ENCODE results near the gene NQO1. TPM values are rescaled to one million over a fixed set of nuclear protein-coding genes. Genes with fewer than 3 reads are reported as not detected.

The NQO1 gene
- total and polyA plus RNA-seq, 3 experiments from 2014 or later: 3.1 to 16.9 (median 16.0) TPM

DNA sequence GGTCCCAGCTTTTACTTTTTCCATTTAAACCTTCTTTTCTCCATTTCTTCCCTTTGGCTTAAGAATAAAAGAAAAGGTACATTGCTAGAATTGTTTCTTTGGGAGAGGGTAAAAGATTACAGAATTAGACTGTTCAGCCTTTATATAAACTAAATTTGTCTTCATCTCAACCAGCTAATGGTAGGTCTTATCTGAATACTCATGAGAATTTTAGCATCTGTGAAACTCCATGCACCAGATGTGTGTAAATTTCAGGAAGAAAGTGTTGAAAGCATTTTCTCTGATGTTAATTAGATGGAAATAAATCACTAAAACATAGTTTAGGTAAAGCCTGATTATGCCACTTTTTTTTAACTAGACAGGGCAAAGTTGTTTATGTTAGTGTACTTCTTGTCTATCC, 24.9 kb downstream of the NQO1 start:
- H3K36me3 ChIP-seq (ENCODE audit: insufficient read depth, low read length): peaks cover 5% of the 10 kb centered on the region
- no peaks in the 10 kb centered on the region for H3K27me3 ChIP-seq (ENCODE audit: insufficient read depth, low read length, poor library complexity, severe bottlenecking)
- H3K4me1 ChIP-seq (ENCODE audit: insufficient read depth, low read length): no peaks in the 10 kb centered on the region
- ChIA-PET POLR2A (no interaction called here), CTCF (no interaction called here)
- Mint-ChIP-seq H3K4me3 (no peak overlapping the region), H3K9me3 (no peaks in the 10 kb centered on the region), H3K27me3 (no peaks in the 10 kb centered on the region), H3K36me3 (peaks cover 0 to 46% (median 2%) of the 10 kb centered on the region in 3 donors), H3K27ac (peak overlapping the region in 2 of 8 donors; percentile 61 to 63), H3K4me1 (peaks cover 0 to 4% (median 0%) of the 10 kb centered on the region in 3 donors)
- no peak overlapping the region for H3K4me3 ChIP-seq (ENCODE audit: low read length)
- H3K27ac ChIP-seq (ENCODE audit: low read depth, low read length): no peak overlapping the region
- DNase-seq: no peak
- H3K9me3 ChIP-seq (ENCODE audit: low read length): no peaks in the 10 kb centered on the region

GRCh38 chr16:69699915-69700314, 26.4 kb downstream of the NQO1 start:
- Mint-ChIP-seq H3K9me3 (no peaks in the 10 kb centered on the region), H3K4me1 (peaks cover 0 to 4% (median 0%) of the 10 kb centered on the region in 3 donors), H3K36me3 (peaks cover 0 to 59% (median 8%) of the 10 kb centered on the region in 3 donors), H3K27me3 (no peaks in the 10 kb centered on the region), H3K4me3 (no peak overlapping the region), H3K27ac (peak overlapping the region in 3 of 8 donors; percentile 1 to 78 (median 63))
- ChIA-PET POLR2A (no interaction called here), CTCF (interaction anchor here (1.0 to 1.7 kb wide), 4 partner anchors 9 to 55 kb away, joined by 3 to 5 read pairs (median 4); partner anchors contain the start of gene NOB1)
- no peak overlapping the region for H3K27ac ChIP-seq (ENCODE audit: low read depth, low read length)
- no peak for DNase-seq
- H3K9me3 ChIP-seq (ENCODE audit: low read length): no peaks in the 10 kb centered on the region
- H3K27me3 ChIP-seq (ENCODE audit: insufficient read depth, low read length, poor library complexity, severe bottlenecking): no peaks in the 10 kb centered on the region
- H3K4me1 ChIP-seq (ENCODE audit: insufficient read depth, low read length): no peaks in the 10 kb centered on the region
- H3K4me3 ChIP-seq (ENCODE audit: low read length): no peak overlapping the region
- peaks cover 15% of the 10 kb centered on the region for H3K36me3 ChIP-seq (ENCODE audit: insufficient read depth, low read length)

DNA sequence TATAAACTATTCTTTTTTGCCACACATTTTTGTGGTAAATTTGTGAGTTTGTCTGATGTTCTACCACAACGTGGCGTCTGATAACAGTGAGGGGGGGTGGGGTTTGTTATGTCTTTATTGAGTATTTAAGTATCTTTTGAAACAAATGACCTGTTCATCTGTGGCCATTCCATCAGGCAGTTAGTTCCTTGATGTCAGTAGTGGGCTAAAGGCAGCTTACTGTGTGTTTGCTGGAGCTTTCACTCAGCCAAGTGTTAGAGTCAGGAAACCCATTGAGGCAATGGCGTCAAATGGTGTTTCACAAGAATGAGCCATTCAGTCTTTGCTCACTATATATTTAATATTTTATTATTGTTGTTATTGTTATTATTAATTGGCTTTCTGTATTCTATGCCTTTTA, 28.0 kb downstream of the NQO1 start:
- Histone ChIP-seq H3K4me1 (ENCODE audit: insufficient read depth, low read length) (no peaks in the 10 kb centered on the region), H3K27me3 (ENCODE audit: insufficient read depth, low read length, poor library complexity, severe bottlenecking) (no peaks in the 10 kb centered on the region), H3K36me3 (ENCODE audit: insufficient read depth, low read length) (peaks cover 26% of the 10 kb centered on the region), H3K9me3 (ENCODE audit: low read length) (no peaks in the 10 kb centered on the region), H3K4me3 (ENCODE audit: low read length) (no peak overlapping the region), H3K27ac (ENCODE audit: low read depth, low read length) (no peak overlapping the region)
- ChIA-PET POLR2A (no interaction called here), CTCF (interaction anchor here (1.0 to 1.7 kb wide), 2 partner anchors 11 to 57 kb away, joined by 3 to 5 read pairs; partner anchors contain the start of gene NOB1)
- Mint-ChIP-seq H3K27me3 (no peaks in the 10 kb centered on the region), H3K36me3 (peaks cover 7 to 62% (median 15%) of the 10 kb centered on the region in 3 donors), H3K9me3 (no peaks in the 10 kb centered on the region), H3K4me1 (peaks cover 0 to 4% (median 3%) of the 10 kb centered on the region in 3 donors), H3K27ac (no peak overlapping the region), H3K4me3 (no peak overlapping the region)
- DNase-seq: no peak

DNA sequence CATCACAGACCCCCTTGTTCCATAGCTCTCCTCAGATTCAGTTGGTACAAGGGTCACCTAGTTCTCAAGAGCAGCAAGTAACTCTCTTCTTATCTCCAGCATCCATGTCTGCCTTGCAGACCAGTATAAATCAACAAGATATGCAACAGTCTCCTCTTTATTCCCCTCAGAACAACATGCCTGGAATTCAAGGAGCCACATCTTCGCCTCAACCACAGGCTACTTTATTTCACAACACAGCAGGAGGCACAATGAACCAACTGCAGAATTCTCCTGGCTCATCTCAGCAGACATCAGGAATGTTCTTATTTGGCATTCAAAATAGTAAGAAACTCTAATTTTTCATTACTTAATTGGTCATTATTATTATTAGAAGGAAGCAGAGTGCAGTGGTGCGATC, 32.4 kb downstream of the NQO1 start:
- no peak overlapping the region for H3K4me3 ChIP-seq (ENCODE audit: low read length)
- no peaks in the 10 kb centered on the region for H3K27me3 Mint-ChIP-seq
- no peaks in the 10 kb centered on the region for H3K4me1 ChIP-seq (ENCODE audit: insufficient read depth, low read length)
- peaks cover 38% of the 10 kb centered on the region for H3K36me3 ChIP-seq (ENCODE audit: insufficient read depth, low read length)
- H3K4me3 Mint-ChIP-seq: no peak overlapping the region
- no peaks in the 10 kb centered on the region for H3K9me3 Mint-ChIP-seq
- H3K27me3 ChIP-seq (ENCODE audit: insufficient read depth, low read length, poor library complexity, severe bottlenecking): no peaks in the 10 kb centered on the region
- H3K9me3 ChIP-seq (ENCODE audit: low read length): no peaks in the 10 kb centered on the region
- POLR2A ChIA-PET: no interaction called here
- H3K36me3 Mint-ChIP-seq: peaks cover 11 to 73% (median 22%) of the 10 kb centered on the region in 3 donors
- H3K4me1 Mint-ChIP-seq: peaks cover 0 to 5% (median 0%) of the 10 kb centered on the region in 3 donors
- no peak for DNase-seq
- H3K27ac Mint-ChIP-seq: peak overlapping the region in 1 of 8 donors; percentile 1
- no peak overlapping the region for H3K27ac ChIP-seq (ENCODE audit: low read depth, low read length)
- CTCF ChIA-PET: no interaction called here

DNA sequence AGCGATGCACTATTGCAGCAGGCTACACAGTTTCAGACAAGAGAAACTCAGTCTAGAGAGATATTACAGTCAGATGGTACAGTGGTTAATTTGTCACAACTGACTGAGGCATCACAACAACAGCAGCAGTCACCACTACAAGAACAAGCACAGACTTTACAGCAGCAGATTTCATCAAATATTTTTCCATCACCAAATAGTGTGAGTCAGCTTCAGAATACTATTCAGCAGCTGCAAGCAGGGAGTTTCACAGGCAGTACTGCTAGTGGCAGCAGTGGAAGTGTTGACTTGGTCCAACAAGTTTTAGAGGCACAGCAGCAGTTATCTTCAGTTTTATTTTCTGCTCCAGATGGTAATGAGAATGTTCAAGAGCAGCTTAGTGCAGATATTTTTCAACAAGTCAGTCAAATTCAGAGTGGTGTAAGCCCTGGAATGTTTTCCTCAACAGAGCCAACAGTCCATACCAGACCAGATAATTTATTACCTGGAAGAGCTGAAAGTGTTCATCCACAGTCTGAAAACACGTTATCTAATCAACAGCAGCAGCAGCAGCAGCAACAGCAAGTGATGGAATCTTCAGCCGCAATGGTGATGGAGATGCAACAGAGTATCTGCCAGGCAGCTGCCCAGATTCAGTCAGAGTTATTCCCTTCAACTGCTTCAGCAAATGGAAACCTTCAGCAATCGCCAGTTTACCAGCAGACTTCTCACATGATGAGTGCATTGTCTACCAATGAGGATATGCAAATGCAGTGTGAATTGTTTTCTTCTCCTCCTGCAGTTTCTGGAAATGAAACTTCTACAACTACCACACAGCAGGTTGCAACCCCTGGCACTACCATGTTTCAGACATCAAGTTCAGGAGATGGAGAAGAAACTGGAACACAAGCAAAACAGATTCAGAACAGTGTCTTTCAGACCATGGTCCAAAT, 34.1 kb downstream of the NQO1 start:
- peaks cover 38% of the 10 kb centered on the region for H3K36me3 ChIP-seq (ENCODE audit: insufficient read depth, low read length)
- no peak overlapping the region for H3K27ac ChIP-seq (ENCODE audit: low read depth, low read length)
- H3K27ac Mint-ChIP-seq: peak overlapping the region in 5 of 8 donors; percentile 2 to 64 (median 22)
- DNase-seq: no peak
- no peaks in the 10 kb centered on the region for H3K4me1 ChIP-seq (ENCODE audit: insufficient read depth, low read length)
- no peak overlapping the region for H3K4me3 Mint-ChIP-seq
- H3K9me3 ChIP-seq (ENCODE audit: low read length): no peaks in the 10 kb centered on the region
- peaks cover 0 to 5% (median 0%) of the 10 kb centered on the region in 3 donors for H3K4me1 Mint-ChIP-seq
- H3K27me3 ChIP-seq (ENCODE audit: insufficient read depth, low read length, poor library complexity, severe bottlenecking): no peaks in the 10 kb centered on the region
- peaks cover 11 to 71% (median 22%) of the 10 kb centered on the region in 3 donors for H3K36me3 Mint-ChIP-seq
- no peaks in the 10 kb centered on the region for H3K27me3 Mint-ChIP-seq
- ChIA-PET POLR2A (no interaction called here), CTCF (no interaction called here)
- no peaks in the 10 kb centered on the region for H3K9me3 Mint-ChIP-seq
- H3K4me3 ChIP-seq (ENCODE audit: low read length): no peak overlapping the region

DNA sequence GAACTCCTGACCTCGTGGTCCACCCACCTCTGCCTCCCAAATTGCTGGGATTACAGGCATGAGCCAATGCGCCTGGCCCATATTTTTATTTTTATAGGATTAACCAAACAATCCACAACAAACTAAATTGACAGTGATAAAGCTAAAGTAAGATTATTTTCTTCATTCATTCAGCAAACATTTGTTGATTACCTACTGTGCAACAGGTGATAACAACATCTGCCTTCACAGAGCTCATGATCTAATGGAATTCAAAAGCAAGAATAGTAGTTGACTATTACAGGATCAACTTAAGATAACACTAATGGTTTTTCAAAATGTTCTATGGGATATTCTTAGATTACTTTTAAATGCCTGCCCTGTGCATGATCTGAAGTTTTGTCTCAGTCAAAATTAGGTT, 37.8 kb downstream of the NQO1 start:
- no peaks in the 10 kb centered on the region for H3K27me3 ChIP-seq (ENCODE audit: insufficient read depth, low read length, poor library complexity, severe bottlenecking)
- H3K27ac ChIP-seq (ENCODE audit: low read depth, low read length): no peak overlapping the region
- Mint-ChIP-seq H3K9me3 (no peaks in the 10 kb centered on the region), H3K4me3 (no peak overlapping the region), H3K27ac (peak overlapping the region in 2 of 8 donors; percentile 29 to 32), H3K27me3 (no peaks in the 10 kb centered on the region), H3K4me1 (peaks cover 0 to 4% (median 0%) of the 10 kb centered on the region in 3 donors), H3K36me3 (peaks cover 6 to 55% (median 12%) of the 10 kb centered on the region in 3 donors)
- no peaks in the 10 kb centered on the region for H3K9me3 ChIP-seq (ENCODE audit: low read length)
- H3K4me3 ChIP-seq (ENCODE audit: low read length): no peak overlapping the region
- no peak for DNase-seq
- peaks cover 19% of the 10 kb centered on the region for H3K36me3 ChIP-seq (ENCODE audit: insufficient read depth, low read length)
- POLR2A ChIA-PET: no interaction called here
- CTCF ChIA-PET: interaction anchor here (1.2 kb wide), 1 partner anchor 66 kb away, joined by 3 read pairs; the partner anchor contains the start of gene NOB1
- H3K4me1 ChIP-seq (ENCODE audit: insufficient read depth, low read length): no peaks in the 10 kb centered on the region

- CTCF ChIA-PET: no interaction called here
- H3K27ac ChIP-seq (ENCODE audit: low read depth, low read length): no peak overlapping the region
- H3K36me3 ChIP-seq (ENCODE audit: insufficient read depth, low read length): peaks cover 4% of the 10 kb centered on the region
- POLR2A ChIA-PET: no interaction called here
- Mint-ChIP-seq H3K4me3 (no peak overlapping the region), H3K36me3 (peaks cover 0 to 55% (median 7%) of the 10 kb centered on the region in 3 donors), H3K9me3 (no peaks in the 10 kb centered on the region), H3K27me3 (no peaks in the 10 kb centered on the region), H3K27ac (peak overlapping the region in 2 of 8 donors; percentile 47 to 73), H3K4me1 (no peaks in the 10 kb centered on the region)
- H3K27me3 ChIP-seq (ENCODE audit: insufficient read depth, low read length, poor library complexity, severe bottlenecking): no peaks in the 10 kb centered on the region
- H3K4me3 ChIP-seq (ENCODE audit: low read length): no peak overlapping the region
- H3K9me3 ChIP-seq (ENCODE audit: low read length): no peaks in the 10 kb centered on the region
- DNase-seq: no peak
- H3K4me1 ChIP-seq (ENCODE audit: insufficient read depth, low read length): no peaks in the 10 kb centered on the region
Observed at GRCh38 chr16:69680358-69680757, 46.0 kb downstream of the NQO1 start.

- ChIA-PET CTCF (no interaction called here), POLR2A (no interaction called here)
- Histone ChIP-seq H3K36me3 (ENCODE audit: insufficient read depth, low read length) (peaks cover 7% of the 10 kb centered on the region), H3K27me3 (ENCODE audit: insufficient read depth, low read length, poor library complexity, severe bottlenecking) (no peaks in the 10 kb centered on the region), H3K4me3 (ENCODE audit: low read length) (no peak overlapping the region), H3K4me1 (ENCODE audit: insufficient read depth, low read length) (no peaks in the 10 kb centered on the region), H3K9me3 (ENCODE audit: low read length) (no peaks in the 10 kb centered on the region), H3K27ac (ENCODE audit: low read depth, low read length) (no peak overlapping the region)
- Mint-ChIP-seq H3K36me3 (peaks cover 0 to 66% (median 19%) of the 10 kb centered on the region in 3 donors), H3K4me1 (no peaks in the 10 kb centered on the region), H3K9me3 (no peaks in the 10 kb centered on the region), H3K4me3 (no peak overlapping the region), H3K27ac (peak overlapping the region in 5 of 8 donors; percentile 38 to 75 (median 68)), H3K27me3 (no peaks in the 10 kb centered on the region)
- no peak for DNase-seq
Observed at GRCh38 chr16:69672998-69673713, 53.2 kb downstream of the NQO1 start.

All from CD8-positive, alpha-beta memory T cell (primary cell).